ENCODE measurements around the gene KCNB1.

Gene KCNB1

DNA sequence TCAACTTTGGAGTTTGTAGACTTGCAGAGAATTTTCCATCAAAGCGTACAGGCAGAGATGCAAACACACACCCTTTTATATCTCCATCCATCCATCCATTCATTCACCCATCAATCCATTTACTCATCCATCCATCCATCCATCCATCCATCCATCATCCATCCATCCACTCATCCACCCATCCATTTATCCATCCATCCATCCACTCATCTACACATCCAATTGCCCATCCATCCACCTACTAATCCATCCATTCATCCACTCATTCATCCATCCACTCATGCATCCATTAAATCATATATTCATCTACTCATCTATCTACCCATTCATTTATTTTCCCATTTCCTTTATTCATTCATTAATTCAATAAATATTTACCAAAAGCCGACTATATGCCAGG is 52.1 kb downstream of the KCNB1 start:
- Histone ChIP-seq H3K9me3 (no peaks in the 10 kb centered on the region), H3K4me1 (peaks cover 0 to 11% (median 5%) of the 10 kb centered on the region in 4 donors), H3K36me3 (no peaks in the 10 kb centered on the region), H3K4me3 (no peak overlapping the region), H3K27me3 (no peaks in the 10 kb centered on the region), H3K27ac (no peak overlapping the region)
- TF ChIP-seq, protein P1, sequence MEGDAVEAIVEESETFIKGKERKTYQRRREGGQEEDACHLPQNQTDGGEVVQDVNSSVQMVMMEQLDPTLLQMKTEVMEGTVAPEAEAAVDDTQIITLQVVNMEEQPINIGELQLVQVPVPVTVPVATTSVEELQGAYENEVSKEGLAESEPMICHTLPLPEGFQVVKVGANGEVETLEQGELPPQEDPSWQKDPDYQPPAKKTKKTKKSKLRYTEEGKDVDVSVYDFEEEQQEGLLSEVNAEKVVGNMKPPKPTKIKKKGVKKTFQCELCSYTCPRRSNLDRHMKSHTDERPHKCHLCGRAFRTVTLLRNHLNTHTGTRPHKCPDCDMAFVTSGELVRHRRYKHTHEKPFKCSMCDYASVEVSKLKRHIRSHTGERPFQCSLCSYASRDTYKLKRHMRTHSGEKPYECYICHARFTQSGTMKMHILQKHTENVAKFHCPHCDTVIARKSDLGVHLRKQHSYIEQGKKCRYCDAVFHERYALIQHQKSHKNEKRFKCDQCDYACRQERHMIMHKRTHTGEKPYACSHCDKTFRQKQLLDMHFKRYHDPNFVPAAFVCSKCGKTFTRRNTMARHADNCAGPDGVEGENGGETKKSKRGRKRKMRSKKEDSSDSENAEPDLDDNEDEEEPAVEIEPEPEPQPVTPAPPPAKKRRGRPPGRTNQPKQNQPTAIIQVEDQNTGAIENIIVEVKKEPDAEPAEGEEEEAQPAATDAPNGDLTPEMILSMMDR (IDR thresholded peaks at IDR 0.05) = no peak
- intact Hi-C loops (cut with DNase I; ENCODE audit: low total_unique reads) = no loop called here
- no peak for DNase-seq

DNA sequence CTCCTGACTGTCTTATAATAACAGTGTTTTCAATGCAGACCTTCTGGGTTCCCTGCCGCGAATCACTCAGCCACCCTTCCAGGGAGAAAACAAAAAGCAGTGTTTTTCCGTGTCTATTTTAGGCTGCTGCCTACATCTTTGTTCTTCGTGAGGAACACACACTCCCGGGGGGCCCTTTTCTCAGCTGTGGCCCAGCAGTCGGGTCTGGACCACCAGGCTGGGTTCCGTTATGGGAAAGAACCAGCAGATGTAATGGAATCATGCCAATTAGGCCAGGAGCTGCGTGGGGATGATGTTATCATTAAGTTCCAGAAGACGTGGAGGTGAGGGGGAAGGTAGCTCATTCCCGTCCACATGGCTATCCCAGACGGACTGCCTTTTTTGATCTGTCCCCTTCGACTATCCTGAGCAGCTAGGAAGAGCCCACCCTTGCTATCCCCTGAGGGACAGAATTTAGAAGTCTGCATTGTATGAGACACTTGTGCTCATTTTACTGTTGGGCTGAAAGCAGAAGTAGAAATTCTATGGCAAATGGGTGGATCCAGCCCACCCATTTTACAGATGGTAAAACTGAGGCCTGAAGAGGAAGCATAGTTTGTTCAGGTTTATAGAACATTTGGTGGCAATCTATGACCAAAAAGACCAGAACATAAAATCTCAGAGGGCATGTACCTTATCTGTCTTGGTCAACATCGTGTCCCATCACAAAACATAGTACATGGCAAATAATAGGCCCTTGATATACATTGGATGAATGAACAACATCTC is 54.5 kb downstream of the KCNB1 start:
- Histone ChIP-seq H3K9me3 (no peaks in the 10 kb centered on the region), H3K27me3 (no peaks in the 10 kb centered on the region), H3K4me3 (no peak overlapping the region), H3K36me3 (no peaks in the 10 kb centered on the region), H3K27ac (no peak overlapping the region), H3K4me1 (peaks cover 0 to 11% (median 5%) of the 10 kb centered on the region in 4 donors)
- TF ChIP-seq, protein P1 (IDR thresholded peaks at IDR 0.05) = no peak
- intact Hi-C loops (cut with DNase I; ENCODE audit: low total_unique reads) = no loop called here
- no peak for DNase-seq

DNA sequence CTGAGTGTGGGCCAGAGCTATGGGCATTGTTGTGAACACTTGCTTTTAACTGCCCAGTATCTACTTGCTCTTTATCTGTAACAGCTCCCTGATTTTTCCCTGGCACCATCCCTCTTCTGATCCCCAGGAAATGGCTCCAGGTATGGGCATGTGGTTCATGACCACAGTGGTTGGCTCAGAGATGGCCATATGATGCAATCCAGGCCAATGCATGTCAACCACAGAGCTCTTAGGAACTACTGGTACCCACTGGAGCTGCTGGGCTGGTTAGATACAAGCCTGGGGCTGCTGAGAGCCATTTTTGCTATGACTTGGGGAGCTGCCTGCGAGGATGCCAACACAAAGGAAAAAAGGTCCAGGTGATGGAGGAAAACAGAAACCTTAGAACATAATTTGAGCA is 55.6 kb downstream of the KCNB1 start:
- no peaks in the 10 kb centered on the region for H3K27me3 ChIP-seq
- DNase-seq = no peak
- H3K36me3 ChIP-seq = no peaks in the 10 kb centered on the region
- H3K27ac ChIP-seq = no peak overlapping the region
- H3K4me1 ChIP-seq = peaks cover 0 to 11% (median 5%) of the 10 kb centered on the region in 4 donors
- TF ChIP-seq, protein P1 (IDR thresholded peaks at IDR 0.05) = no peak
- no peaks in the 10 kb centered on the region for H3K9me3 ChIP-seq
- intact Hi-C loops (cut with DNase I; ENCODE audit: low total_unique reads) = no loop called here
- no peak overlapping the region for H3K4me3 ChIP-seq

DNA sequence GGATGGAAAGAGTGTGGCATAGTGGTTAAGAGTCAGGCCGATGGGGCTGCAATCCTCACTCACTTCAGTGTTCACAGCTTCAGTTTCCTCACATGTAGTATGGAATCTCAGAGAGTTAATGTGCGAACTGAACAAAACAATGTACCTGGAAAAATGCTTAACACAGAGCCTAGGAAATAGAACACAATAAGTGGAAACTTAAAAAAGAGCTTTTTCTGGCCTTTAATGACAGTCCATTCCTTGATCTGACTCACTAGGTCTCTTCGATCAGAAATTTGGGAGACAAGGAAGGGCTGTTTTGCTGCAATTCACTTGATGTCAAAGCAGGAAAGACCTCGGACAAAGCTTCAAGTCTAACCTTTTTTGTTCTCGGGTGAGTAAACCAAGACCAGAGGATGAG is 56.1 kb downstream of the KCNB1 start:
- H3K27ac ChIP-seq = no peak overlapping the region
- no peaks in the 10 kb centered on the region for H3K27me3 ChIP-seq
- no peak for DNase-seq
- intact Hi-C loops (cut with DNase I; ENCODE audit: low total_unique reads) = no loop called here
- no peaks in the 10 kb centered on the region for H3K36me3 ChIP-seq
- TF ChIP-seq, protein P1 (IDR thresholded peaks at IDR 0.05) = no peak
- no peaks in the 10 kb centered on the region for H3K9me3 ChIP-seq
- H3K4me3 ChIP-seq = no peak overlapping the region
- H3K4me1 ChIP-seq = peaks cover 0 to 16% (median 6%) of the 10 kb centered on the region in 4 donors

DNA sequence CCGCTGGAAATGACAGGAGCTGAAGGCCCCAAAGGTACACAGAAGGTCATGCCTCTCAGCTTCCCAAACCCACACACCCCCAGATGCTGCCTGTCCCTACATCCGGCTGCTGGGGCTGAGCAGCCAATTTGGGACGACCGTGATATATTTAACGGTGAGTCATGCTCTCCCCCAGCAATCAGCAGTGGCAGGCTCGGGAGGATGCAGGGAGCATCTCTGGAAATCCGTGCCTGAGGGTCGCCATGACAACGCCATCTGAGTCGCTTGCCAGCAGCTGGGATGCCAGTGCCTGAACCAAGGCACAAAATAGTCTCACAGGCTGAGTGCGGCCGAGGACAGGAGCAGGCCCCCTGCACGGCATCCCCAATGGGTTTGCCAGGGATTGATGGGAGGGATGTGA is 57.9 kb downstream of the KCNB1 start:
- TF ChIP-seq, protein P1 (IDR thresholded peaks at IDR 0.05) = no peak
- H3K9me3 ChIP-seq = no peaks in the 10 kb centered on the region
- H3K4me1 ChIP-seq = peaks cover 0 to 29% (median 6%) of the 10 kb centered on the region in 4 donors

More for the DNA sequence above, 57.9 kb downstream of the KCNB1 start:
- no peak for DNase-seq
- Histone ChIP-seq H3K27me3 (no peaks in the 10 kb centered on the region), H3K27ac (no peak overlapping the region), H3K4me3 (no peak overlapping the region), H3K36me3 (no peaks in the 10 kb centered on the region)
- intact Hi-C loops (cut with DNase I; ENCODE audit: low total_unique reads) = no loop called here

Data from tibial artery (tissue), 4 donors.